HEK293 (cell line): ENCODE data around the gene SPPL2C.
A peak's percentile ranks its signal among the peaks of the same experiment; 100 is the strongest.

Experiments used
- ATF2 ChIP-seq: fragments of 450-650 bp; formaldehyde crosslinking; IDR thresholded peaks from 2 replicates; pipeline ENCODE4 v1.5.1; 2016; ENCODE audit warnings: missing biosample characterization, missing genetic modification characterization, low read depth
- FEZF1 ChIP-seq: fragments of 450-650 bp; formaldehyde crosslinking; IDR thresholded peaks from 2 replicates; pipeline ENCODE4 v1.5.1; 2016; ENCODE audit warnings: missing biosample characterization, missing genetic modification characterization
- KLF17 ChIP-seq: fragments of 450-650 bp; formaldehyde crosslinking; IDR thresholded peaks from 2 replicates; pipeline ENCODE4 v1.5.1; 2016; ENCODE audit warnings: missing biosample characterization, missing genetic modification characterization
- MEIS1 ChIP-seq: sonication (generic); formaldehyde crosslinking; IDR thresholded peaks from 2 replicates; pipeline ENCODE4 v1.8.1; 2022; ENCODE audit warnings: missing genetic modification reagents, mild to moderate bottlenecking, borderline replicate concordance
- MZF1 ChIP-seq: fragments of 450-650 bp; formaldehyde crosslinking; IDR thresholded peaks from 2 replicates; pipeline ENCODE4 v1.5.1; 2017; ENCODE audit warnings: missing biosample characterization, missing genetic modification characterization, borderline replicate concordance
- REST ChIP-seq: fragments of 450-650 bp; formaldehyde crosslinking; IDR thresholded peaks from 2 replicates; pipeline ENCODE4 v1.5.1; 2016; ENCODE audit warnings: missing biosample characterization, missing genetic modification characterization
- SCRT1 ChIP-seq: fragments of 450-650 bp; formaldehyde crosslinking; IDR thresholded peaks from 2 replicates; pipeline ENCODE4 v1.5.1; 2016; ENCODE audit warnings: missing biosample characterization, missing genetic modification characterization, borderline replicate concordance
- TRIM28 ChIP-seq: IDR thresholded peaks from 2 replicates; pipeline ENCODE4 v1.6.1; 2011; ENCODE audit warnings: low read length, control low read depth, borderline replicate concordance
- YY1 ChIP-seq: fragments of 450-650 bp; formaldehyde crosslinking; IDR thresholded peaks from 2 replicates; pipeline ENCODE4 v1.5.1; 2018; ENCODE audit warnings: missing biosample characterization, missing genetic modification characterization
- ZBTB20 ChIP-seq: fragments of 450-650 bp; formaldehyde crosslinking; IDR thresholded peaks from 2 replicates; pipeline ENCODE4 v1.5.1; 2016; ENCODE audit warnings: missing biosample characterization, missing genetic modification characterization
- ZBTB6 ChIP-seq: fragments of 450-650 bp; formaldehyde crosslinking; IDR thresholded peaks from 2 replicates; pipeline ENCODE4 v1.5.1; 2017; ENCODE audit warnings: missing biosample characterization, missing genetic modification characterization
- ZFP3 ChIP-seq: fragments of 450-650 bp; formaldehyde crosslinking; IDR thresholded peaks from 2 replicates; pipeline ENCODE4 v1.5.1; 2016; ENCODE audit warnings: low read depth, missing biosample characterization, missing genetic modification characterization
- ZIC2 ChIP-seq: fragments of 450-650 bp; formaldehyde crosslinking; IDR thresholded peaks from 2 replicates; pipeline ENCODE4 v1.5.1; 2016; ENCODE audit warnings: missing biosample characterization, missing genetic modification characterization
- ZNF174 ChIP-seq: fragments of 450-650 bp; formaldehyde crosslinking; IDR thresholded peaks from 2 replicates; pipeline ENCODE4 v1.5.0; 2017; ENCODE audit warnings: missing biosample characterization, mild to moderate bottlenecking, missing genetic modification characterization
- ZNF280C ChIP-seq: fragments of 450-650 bp; formaldehyde crosslinking; IDR thresholded peaks from 2 replicates; pipeline ENCODE4 v1.5.1; 2016; ENCODE audit warnings: missing biosample characterization, missing genetic modification characterization
- ZNF324 ChIP-seq: fragments of 450-650 bp; formaldehyde crosslinking; IDR thresholded peaks from 2 replicates; pipeline ENCODE4 v1.5.1; 2016; ENCODE audit warnings: missing biosample characterization, missing genetic modification characterization
- ZNF398 ChIP-seq: fragments of 450-650 bp; formaldehyde crosslinking; IDR thresholded peaks from 2 replicates; pipeline ENCODE4 v1.5.1; 2017; ENCODE audit warnings: missing biosample characterization, missing genetic modification characterization
- ZNF488 ChIP-seq: fragments of 450-650 bp; formaldehyde crosslinking; IDR thresholded peaks from 2 replicates; pipeline ENCODE4 v1.5.1; 2016; ENCODE audit warnings: missing biosample characterization, missing genetic modification characterization
- ZNF514 ChIP-seq: fragments of 450-650 bp; formaldehyde crosslinking; IDR thresholded peaks from 2 replicates; pipeline ENCODE4 v1.5.1; 2016; ENCODE audit warnings: missing biosample characterization, missing genetic modification characterization
- ZNF555 ChIP-seq: fragments of 450-650 bp; formaldehyde crosslinking; conservative IDR thresholded peaks from 2 replicates; pipeline ENCODE4 v1.5.1; 2017; ENCODE audit warnings: missing biosample characterization, mild to moderate bottlenecking, missing genetic modification characterization, inconsistent platforms
- ZNF600 ChIP-seq: fragments of 450-650 bp; formaldehyde crosslinking; IDR thresholded peaks from 2 replicates; pipeline ENCODE4 v1.5.1; 2016; ENCODE audit warnings: missing biosample characterization, missing genetic modification characterization
- ZNF610 ChIP-seq: fragments of 450-650 bp; formaldehyde crosslinking; IDR thresholded peaks from 2 replicates; pipeline ENCODE4 v1.5.1; 2016; ENCODE audit warnings: missing biosample characterization, missing genetic modification characterization, borderline replicate concordance
- ZNF677 ChIP-seq: fragments of 450-650 bp; IDR thresholded peaks from 2 replicates; pipeline ENCODE4 v1.5.0; 2018; ENCODE audit warnings: missing biosample characterization, mild to moderate bottlenecking, missing genetic modification characterization, moderate library complexity
- ZNF747 ChIP-seq: fragments of 450-650 bp; formaldehyde crosslinking; IDR thresholded peaks from 2 replicates; pipeline ENCODE4 v1.5.1; 2016; ENCODE audit warnings: missing biosample characterization, missing genetic modification characterization
- ZNF791 ChIP-seq: fragments of 450-650 bp; formaldehyde crosslinking; IDR thresholded peaks from 2 replicates; pipeline ENCODE4 v1.5.1; 2016; ENCODE audit warnings: missing biosample characterization, missing genetic modification characterization
- ZSCAN16 ChIP-seq: fragments of 450-650 bp; formaldehyde crosslinking; IDR thresholded peaks from 2 replicates; pipeline ENCODE4 v1.5.1; 2016; ENCODE audit warnings: missing biosample characterization, missing genetic modification characterization
- ZXDB ChIP-seq: fragments of 450-650 bp; formaldehyde crosslinking; IDR thresholded peaks from 2 replicates; pipeline ENCODE4 v1.5.1; 2016; ENCODE audit warnings: missing biosample characterization, missing genetic modification characterization

Gene SPPL2C

GRCh38 chr17:45894022-45894784, 49.5 kb downstream of the SPPL2C start, which contains the start of gene MAPT (continued):
- TF ChIP-seq ZNF488 (tag by site-specific recombination) (no peak), ZBTB6 (tag by site-specific recombination) (no peak), ZNF610 (tag by site-specific recombination) (no peak), ZNF747 (tag by site-specific recombination) (no peak), TRIM28 (no peak), ZNF280C (no peak), ZNF174 (tag by site-specific recombination) (no peak), ATF2 (tag by site-specific recombination) (no peak), ZSCAN16 (tag by site-specific recombination) (no peak), MEIS1 (CRISPR knock-in tag) (no peak), ZNF398 (tag by site-specific recombination) (peak; percentile 68; the same call in 1 of the 2 replicates), ZNF791 (tag by site-specific recombination) (no peak), YY1 (tag by site-specific recombination) (no peak), ZXDB (tag by site-specific recombination) (0 out of 2 replicates have a peak, but pooled peaks have one; percentile 7), ZNF514 (tag by site-specific recombination) (no peak), ZNF600 (tag by site-specific recombination) (peak; percentile 89), MZF1 (tag by site-specific recombination) (no peak), ZBTB20 (tag by site-specific recombination) (peak; percentile 59; the same call in 1 of the 2 replicates), ZNF555 (no peak), ZNF677 (peak; percentile 14; the same call in 1 of the 2 replicates), REST (tag by site-specific recombination) (no peak), KLF17 (peak; percentile 57; the same call in 1 of the 2 replicates), SCRT1 (tag by site-specific recombination) (no peak), FEZF1 (peak; percentile 38; the same call in 1 of the 2 replicates), ZIC2 (tag by site-specific recombination) (0 out of 2 replicates have a peak, but pooled peaks have one; percentile 44), ZFP3 (no peak), ZNF324 (0 out of 2 replicates have a peak, but pooled peaks have one; percentile 30)
